K562 (cell line): ENCODE results near the gene RNF41. TPM values are rescaled to one million over a fixed set of nuclear protein-coding genes. Genes with fewer than 3 reads are reported as not detected.

ENCODE experiments used
- ARHGAP35 ChIP-seq: fragments of 450-650 bp; IDR thresholded peaks from 2 replicates; pipeline ENCODE4 v1.6.1; 2018; ENCODE audit not compliant: partially characterized antibody
- CEBPG ChIP-seq, 3 experiments: fragments of 200-800 bp in 1 of 3; sonication (Bioruptor generic) in 1 of 3; sonication (generic) in 1 of 3; formaldehyde crosslinking in 1 of 3; IDR thresholded peaks in 2 of 3; conservative IDR thresholded peaks in 1 of 3; 2 replicates each; pipeline versions ENCODE4 v1.6.1 to v1.8.0; 2016 to 2022; ENCODE audit warnings: missing compliant biosample characterization in 2 of 3, missing genetic modification characterization in 2 of 3, mild to moderate bottlenecking in 1 of 3, missing genetic modification reagents in 1 of 3
- CREBBP ChIP-seq: IDR thresholded peaks from one replicate; pipeline ENCODE4 v1.6.1; 2012; ENCODE audit warnings: low read depth, mild to moderate bottlenecking, control low read depth, inconsistent platforms, low read length
- HDAC6 ChIP-seq: IDR thresholded peaks from 2 replicates; pipeline ENCODE4 v1.6.1; 2012; ENCODE audit warnings: low read depth, mild to moderate bottlenecking, control low read depth, inconsistent platforms, low read length, moderate library complexity
- SAFB ChIP-seq: fragments of 200-400 bp; formaldehyde crosslinking; IDR thresholded peaks from 2 replicates; pipeline ENCODE4 v1.6.1; 2017; ENCODE audit warnings: low read depth, low read length, borderline replicate concordance
- TBP ChIP-seq: optimal IDR thresholded peaks from 2 replicates; pipeline ENCODE3; 2011; ENCODE audit warnings: low read depth, low read length, improper control_type of control experiment
- ZBTB17 ChIP-seq: fragments of 450-650 bp; formaldehyde crosslinking; IDR thresholded peaks from 2 replicates; pipeline ENCODE4 v1.4.0; 2020; ENCODE audit warnings: mild to moderate bottlenecking
- ZBTB7A ChIP-seq: IDR thresholded peaks from 2 replicates; pipeline ENCODE4 v1.6.1; 2011; ENCODE audit warnings: low read depth, mild to moderate bottlenecking, low read length, moderate library complexity, borderline replicate concordance; ENCODE audit not compliant: control insufficient read depth
- ZFP1 ChIP-seq: fragments of 450-650 bp; formaldehyde crosslinking; IDR thresholded peaks from 2 replicates; pipeline ENCODE4 v1.4.0; 2020; ENCODE audit warnings: mild to moderate bottlenecking, mixed read lengths
- ZNF146 ChIP-seq: IDR thresholded peaks from one replicate; pipeline ENCODE4 v1.6.1; 2018; ENCODE audit warnings: missing compliant biosample characterization; ENCODE audit not compliant: unreplicated experiment
- ZNF23 ChIP-seq: fragments of 250-450 bp; sonication (Bioruptor Pico); IDR thresholded peaks from 2 replicates; pipeline ENCODE4 v1.4.0; 2020; ENCODE audit warnings: mild to moderate bottlenecking
- ZNF239 ChIP-seq: fragments of 250-450 bp; sonication (Bioruptor Pico); IDR thresholded peaks from 2 replicates; pipeline ENCODE4 v1.4.0; 2020; ENCODE audit warnings: mild to moderate bottlenecking
- ZNF24 ChIP-seq: fragments of 450-650 bp; IDR thresholded peaks from 2 replicates; pipeline ENCODE4 v1.6.1; 2016
- polyA plus RNA-seq, 8 experiments: library from polyadenylated mRNA; depleted of rRNA in 4 of 8; stranded (reverse) in 5 of 8; unstranded in 3 of 8; fragments of >200 nt; fragmentation: Nextera tagmentation in 2 of 8; fragmentation: Illumina TruSeq in 1 of 8; extraction: Ambion mirVana in 2 of 8; extraction: Trizol in 1 of 8; gene quantifications; 2 replicates each; pipeline versions ENCODE4 v1.2.1 to v1.2.3, GENCODE V29; 2011 to 2014; ENCODE audit warnings: inconsistent platforms in 1 of 8, missing spikeins in 1 of 8
- total RNA-seq, 7 experiments: library from RNA; depleted of rRNA in 6 of 7; stranded (reverse); fragments of >200 nt in 6 of 7; fragmentation: Illumina TruSeq in 2 of 7; extraction: Trizol in 2 of 7; gene quantifications; 2 replicates each; pipeline versions ENCODE4 v1.2.1 to v1.2.3, GENCODE V29; 2011 to 2021; ENCODE audit warnings: low replicate concordance in 1 of 7
- TF ChIP-seq, protein P1 (sequence below), 3 experiments: IDR thresholded peaks in 2 of 3; conservative IDR thresholded peaks in 1 of 3; 2 replicates each; pipeline ENCODE4 v1.5.1; 2011 to 2012; ENCODE audit warnings: low read length in 3 of 3, mild to moderate bottlenecking in 3 of 3, control low read depth in 2 of 3, improper control_type of control experiment in 1 of 3, inconsistent platforms in 1 of 3, low read depth in 1 of 3, mixed read lengths in 1 of 3, moderate library complexity in 1 of 3; ENCODE audit not compliant: insufficient read depth in 2 of 3

RNF41 gene
- total and polyA plus RNA-seq, 9 of the 15 experiments (the other 6 are each of a cell fraction or from before 2014, with no cell fraction given): 28.2 to 46.8 (median 33.8) TPM

DNA sequence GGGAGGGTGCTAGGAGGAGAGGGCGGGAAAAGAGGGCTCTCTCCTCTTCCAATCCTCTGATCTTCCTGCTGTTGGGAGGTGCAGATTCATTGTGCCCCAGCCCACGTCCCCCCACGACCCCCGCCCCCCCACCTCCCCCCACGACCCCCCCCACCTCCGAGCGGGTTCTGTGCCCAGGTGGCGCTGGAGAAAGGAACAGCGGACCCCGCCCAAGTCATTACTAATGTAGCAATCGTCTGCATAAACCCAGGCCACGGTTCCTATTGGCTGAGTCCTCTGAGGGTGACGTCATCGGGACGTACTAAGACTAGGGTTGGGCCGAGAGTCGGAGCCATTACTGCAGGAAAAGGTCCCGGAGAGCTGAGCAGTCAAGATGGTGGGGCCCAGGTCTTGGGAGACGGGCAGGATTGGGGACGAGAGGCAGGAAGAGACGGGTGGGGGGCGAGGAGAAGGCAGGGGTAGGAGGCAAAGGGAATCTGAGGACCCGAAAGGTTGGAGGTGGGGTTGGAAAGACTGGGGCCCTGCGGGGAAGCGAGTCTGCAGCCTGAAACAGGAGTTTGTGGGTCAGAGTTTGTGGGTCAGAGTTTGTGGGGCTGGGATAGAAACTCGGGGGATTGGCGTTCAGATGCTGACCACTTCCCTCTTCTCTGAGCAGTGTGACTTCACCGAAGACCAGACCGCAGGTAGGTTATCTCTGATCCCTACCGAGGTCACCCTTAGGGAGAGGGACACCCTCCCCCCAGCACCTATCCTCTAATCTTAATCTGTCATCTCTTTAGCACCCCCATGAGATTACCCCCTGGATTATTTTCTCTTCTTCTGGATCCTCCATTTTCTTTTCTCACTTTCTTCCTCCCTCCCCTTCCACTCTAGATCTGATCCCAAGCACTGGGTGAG, 63.4 kb downstream of the RNF41 start, which contains the start of gene MYL6 (continued):
- no peak for TF ChIP-seq TBP
- no peak for TF ChIP-seq SAFB
- TF ChIP-seq ZNF24: no peak
- peak; percentile 12; the same call in 1 of the 2 replicates for TF ChIP-seq ZNF239 (CRISPR knock-in tag)
- TF ChIP-seq CEBPG (CRISPR knock-in tag; IDR thresholded peaks at IDR 0.05): peak; percentile 82
- peak; percentile 69 to 86 for TF ChIP-seq CEBPG (tag; conservative IDR thresholded peaks at IDR 0.05 in 1 of 2, IDR thresholded peaks at IDR 0.05 in 1 of 2)
- no peak for TF ChIP-seq ZNF23 (CRISPR knock-in tag)
- peak; percentile 83 for TF ChIP-seq ZBTB7A
- TF ChIP-seq CREBBP: no peak
- no peak for TF ChIP-seq ARHGAP35
- TF ChIP-seq ZNF146 (CRISPR knock-in tag): no peak
- TF ChIP-seq ZFP1 (CRISPR knock-in tag): no peak
- no peak for TF ChIP-seq HDAC6
- TF ChIP-seq, protein P1, sequence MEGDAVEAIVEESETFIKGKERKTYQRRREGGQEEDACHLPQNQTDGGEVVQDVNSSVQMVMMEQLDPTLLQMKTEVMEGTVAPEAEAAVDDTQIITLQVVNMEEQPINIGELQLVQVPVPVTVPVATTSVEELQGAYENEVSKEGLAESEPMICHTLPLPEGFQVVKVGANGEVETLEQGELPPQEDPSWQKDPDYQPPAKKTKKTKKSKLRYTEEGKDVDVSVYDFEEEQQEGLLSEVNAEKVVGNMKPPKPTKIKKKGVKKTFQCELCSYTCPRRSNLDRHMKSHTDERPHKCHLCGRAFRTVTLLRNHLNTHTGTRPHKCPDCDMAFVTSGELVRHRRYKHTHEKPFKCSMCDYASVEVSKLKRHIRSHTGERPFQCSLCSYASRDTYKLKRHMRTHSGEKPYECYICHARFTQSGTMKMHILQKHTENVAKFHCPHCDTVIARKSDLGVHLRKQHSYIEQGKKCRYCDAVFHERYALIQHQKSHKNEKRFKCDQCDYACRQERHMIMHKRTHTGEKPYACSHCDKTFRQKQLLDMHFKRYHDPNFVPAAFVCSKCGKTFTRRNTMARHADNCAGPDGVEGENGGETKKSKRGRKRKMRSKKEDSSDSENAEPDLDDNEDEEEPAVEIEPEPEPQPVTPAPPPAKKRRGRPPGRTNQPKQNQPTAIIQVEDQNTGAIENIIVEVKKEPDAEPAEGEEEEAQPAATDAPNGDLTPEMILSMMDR (IDR thresholded peaks at IDR 0.05 in 2 of 3, conservative IDR thresholded peaks at IDR 0.05 in 1 of 3; ENCODE audit: insufficient read depth in 2 of 3, low read depth in 1 of 3, low read length in 3 of 3): no peak
- TF ChIP-seq ZBTB17 (CRISPR knock-in tag): peak; percentile 83; the same call in 1 of the 2 replicates
